GM18498 (cell line): ENCODE results near the gene ELOF1.

Experiments used
- ATAC-seq: cut with Tn5 transposase; IDR thresholded peaks from one replicate; pipeline ENCODE4 v1.9.1; 2021; ENCODE audit warnings: mild to moderate bottlenecking, moderate library complexity; ENCODE audit not compliant: unreplicated experiment

The ELOF1 gene

DNA sequence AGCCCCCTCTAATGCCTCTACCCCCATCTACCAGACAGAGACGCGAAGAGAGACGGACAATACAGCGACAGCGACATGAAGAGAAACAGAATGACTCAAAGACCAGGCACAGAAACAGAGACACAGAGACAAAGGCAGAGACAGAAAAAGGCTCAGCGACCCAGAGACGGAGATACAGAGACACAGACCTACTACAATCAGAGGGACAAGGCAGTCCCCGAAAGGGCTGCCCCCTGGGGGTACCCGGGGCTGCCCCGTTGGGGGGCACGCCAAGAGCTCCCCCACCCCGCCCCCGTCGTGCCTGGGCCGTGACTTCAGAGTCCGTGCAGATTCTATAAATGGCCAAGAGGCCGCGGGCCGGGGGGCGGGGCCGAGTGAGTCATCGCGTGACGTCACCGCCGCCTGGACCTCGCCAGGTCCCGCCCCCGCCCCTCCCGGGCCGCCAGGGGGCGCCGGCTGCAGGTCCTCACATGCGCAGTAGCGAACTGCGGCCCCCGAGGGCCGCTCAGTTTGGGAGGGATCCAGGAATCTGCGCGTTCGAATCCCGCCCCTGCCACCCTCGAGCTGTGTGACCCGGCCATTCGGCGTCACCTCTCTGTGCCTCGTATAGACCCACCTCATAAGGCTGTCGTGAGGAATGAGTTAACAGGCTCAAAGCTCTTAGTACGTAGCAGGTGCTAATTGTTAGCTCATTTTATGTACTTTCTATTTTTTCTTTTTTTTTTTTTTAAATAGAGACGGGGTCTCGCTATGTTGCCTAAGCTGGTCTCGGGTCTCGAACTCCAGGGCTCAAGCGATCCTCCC is 23.0 kb downstream of the ELOF1 start:
- ATAC-seq, result peak; percentile 59

DNA sequence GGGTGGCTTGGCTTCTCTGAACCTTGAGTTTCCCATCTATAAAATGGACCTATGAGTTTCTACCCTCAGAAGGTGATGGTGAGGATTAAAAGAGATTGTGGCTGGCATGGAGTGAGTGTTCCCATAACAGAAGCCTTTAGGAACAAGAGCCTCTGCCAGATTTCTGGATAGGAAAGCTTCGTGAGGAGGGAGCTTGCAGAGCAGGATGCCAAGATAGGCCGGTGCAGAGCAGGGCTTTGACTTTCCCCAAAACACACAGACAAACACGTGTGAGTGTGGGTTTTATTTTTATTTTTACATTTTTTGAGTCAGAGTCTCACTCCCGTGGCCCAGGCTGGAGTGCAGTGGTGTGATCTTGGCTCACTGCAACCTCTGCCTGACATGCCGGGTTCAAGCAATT is 24.1 kb downstream of the ELOF1 start:
- no peak for ATAC-seq

- ATAC-seq, result no peak
These were observed 24.5 kb downstream of the ELOF1 start for GRCh38 chr19:11534538-11534937.

GRCh38 chr19:11530432-11530831 is 28.6 kb downstream of the ELOF1 start:
- no peak for ATAC-seq

- peak; percentile 95 for ATAC-seq
These were observed 30.3 kb downstream of the ELOF1 start, which contains the start of gene ECSIT for GRCh38 chr19:11528551-11529341. TSS of gene ECSIT (minus strand) at chr19:11529134. CDS start at chr19:11519170, 9,964 bp downstream.

DNA sequence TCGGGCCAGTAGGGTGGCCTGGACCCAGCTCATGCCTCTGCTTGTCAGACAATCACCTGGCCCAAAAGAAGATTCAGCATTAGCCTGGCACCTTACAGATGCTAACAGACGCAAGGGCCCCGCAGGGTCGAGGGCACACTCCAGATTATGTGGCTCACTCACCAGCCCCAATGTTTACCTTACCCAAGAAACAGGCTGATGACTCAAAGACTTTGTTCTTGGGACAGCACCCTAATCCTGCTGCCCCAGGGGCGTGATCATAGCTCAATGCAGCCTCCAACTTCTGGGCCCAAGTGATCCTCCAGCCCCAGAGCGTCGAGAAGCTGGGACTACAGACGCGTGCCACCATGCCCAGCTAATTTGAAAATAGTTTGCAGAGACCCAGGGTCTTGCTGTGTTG is 39.9 kb downstream of the ELOF1 start:
- no peak for ATAC-seq

DNA sequence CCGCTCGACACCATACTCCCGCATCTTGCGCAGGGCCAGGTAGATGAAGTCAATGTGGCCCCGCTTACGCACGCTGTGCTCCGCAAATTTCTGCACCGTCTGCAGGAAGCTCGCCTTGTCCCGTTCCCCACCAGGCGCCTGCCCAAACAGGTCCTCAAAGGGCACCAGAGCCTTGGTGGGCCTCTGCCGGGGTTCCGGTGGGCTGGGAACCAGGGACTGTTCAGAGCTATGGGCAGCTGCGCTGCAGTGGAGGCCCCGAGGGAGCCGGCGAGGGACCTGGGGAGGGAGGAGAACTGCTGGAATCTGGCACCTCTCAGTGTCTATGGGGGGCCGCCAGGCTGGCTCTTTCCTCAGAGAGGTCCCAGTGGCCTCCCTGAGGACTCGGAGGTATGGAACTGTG is 45.1 kb downstream of the ELOF1 start:
- no peak for ATAC-seq

- ATAC-seq, result no peak
These were observed 48.6 kb downstream of the ELOF1 start for GRCh38 chr19:11510444-11510843.

GRCh38 chr19:11507370-11508078 is 51.5 kb downstream of the ELOF1 start:
- ATAC-seq, result no peak

DNA sequence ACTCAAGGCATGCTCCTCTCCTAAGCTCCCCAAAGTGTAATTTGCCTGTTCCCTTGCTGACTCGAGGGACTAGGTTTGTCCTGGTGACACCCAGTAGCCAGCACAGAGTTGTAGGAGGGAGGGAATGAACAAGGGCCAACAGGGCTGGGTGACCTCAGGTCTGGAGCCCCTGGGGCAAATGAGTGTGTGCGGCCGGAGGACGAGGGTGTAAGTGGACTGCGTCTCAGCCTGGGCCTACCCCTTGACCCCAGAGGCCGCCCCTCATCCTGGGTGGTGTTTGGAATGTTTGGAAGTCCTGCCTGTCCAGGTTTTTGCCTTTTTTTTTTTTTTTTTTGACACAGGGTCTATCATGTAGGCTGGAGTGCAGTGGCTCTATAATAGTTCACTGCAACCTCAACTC is 52.1 kb downstream of the ELOF1 start:
- ATAC-seq, result no peak

GRCh38 chr19:11506101-11506555 is 52.9 kb downstream of the ELOF1 start:
- peak; percentile 30 for ATAC-seq

GRCh38 chr19:11505504-11506100 is 53.4 kb downstream of the ELOF1 start, which contains the start of gene ZNF653:
TSS of gene ZNF653 (minus strand) at chr19:11505839. CDS start at chr19:11505786, 53 bp downstream.
- peak; percentile 57 for ATAC-seq

DNA sequence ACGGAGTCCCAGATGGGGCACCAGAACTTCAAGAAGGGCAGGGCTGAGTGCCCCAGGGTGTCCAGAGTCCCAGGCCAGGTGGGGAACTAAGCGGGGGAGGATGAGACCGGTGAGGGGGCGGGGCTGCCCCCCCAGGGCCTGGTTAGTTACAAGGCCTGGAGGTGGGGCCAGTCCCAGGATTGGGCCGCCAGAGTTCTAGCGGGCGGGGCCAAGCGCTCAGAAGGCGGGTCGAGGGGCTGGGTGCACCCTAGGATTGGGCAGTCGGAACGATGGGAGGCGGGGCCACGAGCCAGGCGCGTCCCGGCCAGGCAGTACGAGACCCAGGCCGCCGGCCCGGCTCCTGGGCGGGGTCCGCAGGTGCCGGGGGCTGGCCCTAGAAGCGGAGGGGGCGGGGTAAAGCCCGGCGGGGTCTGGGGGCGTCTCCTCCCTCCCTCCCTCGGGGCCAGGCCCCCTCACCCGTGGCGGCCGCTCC is 54.0 kb downstream of the ELOF1 start:
- ATAC-seq, result peak; percentile 88

DNA sequence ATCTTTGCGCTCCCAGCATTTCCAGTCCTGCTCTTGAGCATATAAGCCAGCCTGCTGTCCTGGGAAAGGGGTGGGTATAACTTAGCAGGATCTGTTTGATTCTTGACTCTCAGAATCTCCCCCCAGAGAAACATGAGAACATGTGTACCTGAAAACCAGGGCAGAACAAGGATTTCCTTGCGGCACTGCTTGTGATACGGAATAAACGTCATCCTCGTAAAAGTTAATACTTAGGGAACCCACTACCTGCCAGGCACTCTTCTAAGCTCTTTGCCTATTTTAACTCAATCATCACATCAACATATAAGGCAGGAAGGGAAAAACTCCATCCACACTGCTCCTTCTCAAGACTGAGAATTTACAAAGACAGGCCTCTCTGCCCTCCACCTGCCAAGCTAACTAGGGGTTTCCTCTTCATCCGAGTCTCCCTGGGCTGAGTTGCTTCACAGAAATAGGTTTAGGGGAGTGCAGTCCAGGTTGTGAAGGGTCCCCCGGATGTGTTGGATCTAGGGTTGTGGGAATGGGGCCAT is 54.5 kb downstream of the ELOF1 start:
- no peak for ATAC-seq
